Neuronal stem cell (in vitro differentiated cells): ENCODE measurements around the gene IRX2. TPM values are rescaled to one million over a fixed set of nuclear protein-coding genes. Genes with fewer than 3 reads are reported as not detected.

Experiments used
- DNase-seq: peaks from one replicate; pipeline ENCODE4 v3.0.0-alpha.2; 2013; ENCODE audit warnings: low spot score
- H2AFZ ChIP-seq: one replicate; pipeline ENCODE4 v1.6.1; 2013; ENCODE audit warnings: mild to moderate bottlenecking, low read length, inconsistent platforms
- H2AK5ac ChIP-seq: 2 replicates; pipeline ENCODE4 v1.6.1; 2013; ENCODE audit warnings: low read depth, mild to moderate bottlenecking, inconsistent platforms, low read length, moderate library complexity, mixed read lengths
- H2BK120ac ChIP-seq: 2 replicates; pipeline ENCODE4 v1.6.1; 2013; ENCODE audit warnings: low read depth, mild to moderate bottlenecking, inconsistent platforms, low read length, moderate library complexity, mixed read lengths
- H2BK12ac ChIP-seq: one replicate; pipeline ENCODE4 v1.6.1; 2013; ENCODE audit warnings: low read length, inconsistent platforms
- H2BK15ac ChIP-seq: 2 replicates; pipeline ENCODE4 v1.6.1; 2013; ENCODE audit warnings: mild to moderate bottlenecking, low read length, inconsistent platforms, mixed read lengths
- H2BK5ac ChIP-seq: one replicate; pipeline ENCODE4 v1.6.1; 2013; ENCODE audit warnings: inconsistent platforms, mild to moderate bottlenecking, low read length, moderate library complexity
- H3K14ac ChIP-seq: one replicate; pipeline ENCODE4 v1.6.1; 2013; ENCODE audit warnings: low read length, inconsistent platforms
- H3K18ac ChIP-seq: 2 replicates; pipeline ENCODE4 v1.6.1; 2013; ENCODE audit warnings: low read length, inconsistent platforms
- H3K23ac ChIP-seq: 2 replicates; pipeline ENCODE4 v1.6.1; 2013; ENCODE audit warnings: low read depth, mild to moderate bottlenecking, mixed read lengths, low read length, inconsistent platforms; ENCODE audit not compliant: poor library complexity
- H3K27ac ChIP-seq: replicated peaks from 3 replicates; pipeline ENCODE4 v1.5.1; 2013; ENCODE audit warnings: low read length, inconsistent platforms
- H3K27me3 ChIP-seq, 3 experiments: 2 replicates each; pipeline ENCODE4 v1.6.1; 2013; ENCODE audit warnings: low read length in 3 of 3, mild to moderate bottlenecking in 2 of 3, inconsistent platforms in 1 of 3, low read depth in 1 of 3, mixed read lengths in 1 of 3, moderate library complexity in 1 of 3; ENCODE audit not compliant: control insufficient read depth in 3 of 3, insufficient read depth in 3 of 3
- H3K36me3 ChIP-seq, 2 donors: replicated peaks in 1 of 2; 2 replicates each; pipeline ENCODE4 v1.6.1; 2013; ENCODE audit warnings: low read length in 2 of 2; ENCODE audit not compliant: control insufficient read depth in 2 of 2, insufficient read depth in 2 of 2
- H3K4ac ChIP-seq: 2 replicates; pipeline ENCODE4 v1.6.1; 2013; ENCODE audit warnings: inconsistent platforms, mild to moderate bottlenecking, low read length, moderate library complexity
- H3K4me1 ChIP-seq, 2 donors: 1 replicate in 1 of 2; 2 replicates in 1 of 2; pipeline ENCODE4 v1.6.1; 2013; ENCODE audit warnings: low read length in 2 of 2, low read depth in 1 of 2; ENCODE audit not compliant: control insufficient read depth in 2 of 2, insufficient read depth in 1 of 2
- H3K4me2 ChIP-seq: one replicate; pipeline ENCODE4 v1.6.1; 2013; ENCODE audit warnings: mild to moderate bottlenecking, low read length, inconsistent platforms; ENCODE audit not compliant: insufficient read depth, poor library complexity, severe bottlenecking
- H3K4me3 ChIP-seq, 2 donors: 2 replicates each; pipeline ENCODE4 v1.5.1; 2013; ENCODE audit warnings: low read length in 2 of 2, mild to moderate bottlenecking in 2 of 2, inconsistent platforms in 1 of 2, moderate library complexity in 1 of 2
- H3K79me1 ChIP-seq: one replicate; pipeline ENCODE4 v1.6.1; 2013; ENCODE audit warnings: low read depth, mild to moderate bottlenecking, inconsistent platforms, low read length, moderate library complexity
- H3K9ac ChIP-seq: one replicate; pipeline ENCODE4 v1.6.1; 2013; ENCODE audit warnings: mild to moderate bottlenecking, low read depth, low read length, inconsistent platforms; ENCODE audit not compliant: poor library complexity
- H3K9me3 ChIP-seq, 2 donors: replicated peaks in 1 of 2; 2 replicates each; pipeline versions ENCODE3 to v1.6.1; 2013; ENCODE audit warnings: low read length in 2 of 2, mild to moderate bottlenecking in 2 of 2, inconsistent platforms in 1 of 2, low read depth in 1 of 2, mixed read lengths in 1 of 2, moderate library complexity in 1 of 2; ENCODE audit not compliant: control insufficient read depth in 2 of 2, insufficient read depth in 1 of 2
- H4K8ac ChIP-seq: one replicate; pipeline ENCODE4 v1.6.1; 2013; ENCODE audit warnings: low read depth, mild to moderate bottlenecking, inconsistent platforms, low read length, moderate library complexity
- H4K91ac ChIP-seq: one replicate; pipeline ENCODE4 v1.6.1; 2013; ENCODE audit warnings: low read length, low read depth, mild to moderate bottlenecking, inconsistent platforms; ENCODE audit not compliant: poor library complexity
- WGBS, 2 donors: extraction: QIAGEN DNeasy Blood & Tissue Kit; methylation state at CpG; one replicate each; pipeline ENCODE4 v1.1.7; 2013; ENCODE audit warnings: missing lambda C conversion rate in 2 of 2, mixed read lengths in 1 of 2; ENCODE audit not compliant: insufficient read length in 2 of 2, insufficient replicate concordance in 1 of 2; ENCODE audit errors: extremely low coverage in 2 of 2; 5-methylcytosine and 5-hydroxymethylcytosine counted together
- polyA plus RNA-seq, 2 experiments: library from polyadenylated mRNA; stranded (reverse); fragments of 200-250 nt; gene quantifications; one replicate each; pipeline ENCODE4 v1.2.3, GENCODE V29; 2013

Gene IRX2
- 9.6 TPM for polyA plus RNA-seq (2013, experiment 1 of 2)
- 9.3 TPM for polyA plus RNA-seq (2013, experiment 2 of 2)

- peak within 1 kb of the TSS; percentile 92 for H3K9ac ChIP-seq
- peak within 1 kb of the TSS; percentile 91 for H3K23ac ChIP-seq
- no peak within 1 kb of the TSS for H4K91ac ChIP-seq
- peaks cover 0 to 72% (median 5%) of the 10 kb centered on the region in 3 experiments for H3K27me3 ChIP-seq
- WGBS, 2 donors, result no CpG with 5 or more reads among the region's 53 CpGs
- peak within 1 kb of the TSS; percentile 47 for H2BK120ac ChIP-seq
- no peak within 1 kb of the TSS for H3K4ac ChIP-seq
- peak; percentile 94 for DNase-seq
- H3K18ac ChIP-seq, result peak within 1 kb of the TSS; percentile 97
- peak within 1 kb of the TSS; percentile 53 for H2BK5ac ChIP-seq
- H3K9me3 ChIP-seq, result peaks cover 3 to 42% of the 10 kb centered on the region in 2 donors
- peak within 1 kb of the TSS; percentile 14 for H2AK5ac ChIP-seq
- H2BK15ac ChIP-seq, result peak within 1 kb of the TSS; percentile 99
- peak within 1 kb of the TSS; percentile 94 to 95 for H3K4me3 ChIP-seq
- peaks cover 11% of the 10 kb centered on the region for H3K79me1 ChIP-seq
- H3K27ac ChIP-seq, result no peak within 1 kb of the TSS
- H3K14ac ChIP-seq, result peak within 1 kb of the TSS; percentile 38
- H3K36me3 ChIP-seq, result peaks cover 9 to 53% of the 10 kb centered on the region in 2 donors
- H3K4me2 ChIP-seq, result peak within 1 kb of the TSS; percentile 96
- H3K4me1 ChIP-seq, result peaks cover 7 to 23% of the 10 kb centered on the region in 2 donors
- peak within 1 kb of the TSS; percentile 82 for H2BK12ac ChIP-seq
- no peak within 1 kb of the TSS for H4K8ac ChIP-seq
- H2AFZ ChIP-seq, result peak within 1 kb of the TSS; percentile 80
Measured at GRCh38 chr5:2751592-2752021, at the start of gene IRX2. IRX2 (minus strand) TSS chr5:2751677; CDS start chr5:2751413, 264 bp downstream.

- Histone ChIP-seq H2BK15ac (no peak overlapping the region), H4K8ac (no peak overlapping the region), H3K79me1 (no peaks in the 10 kb centered on the region), H3K4me1 (no peaks in the 10 kb centered on the region), H3K9me3 (no peaks in the 10 kb centered on the region), H3K14ac (no peak overlapping the region), H3K4me2 (no peak overlapping the region), H3K36me3 (no peaks in the 10 kb centered on the region), H2BK5ac (no peak overlapping the region), H3K23ac (no peak overlapping the region), H2BK120ac (no peak overlapping the region), H3K18ac (no peak overlapping the region), H4K91ac (no peak overlapping the region), H3K9ac (no peak overlapping the region), H2AFZ (no peak overlapping the region), H3K27me3 (no peaks in the 10 kb centered on the region), H3K27ac (no peak overlapping the region), H2BK12ac (no peak overlapping the region), H2AK5ac (no peak overlapping the region), H3K4ac (no peak overlapping the region), H3K4me3 (no peak overlapping the region)
- no CpG with 5 or more reads among the region's 12 CpGs for WGBS, 2 donors
- no peak for DNase-seq
Measured at GRCh38 chr5:2800035-2800434, 48.6 kb upstream of the IRX2 start.

GRCh38 chr5:2797981-2798380 lies 46.5 kb upstream of the IRX2 start:
- H2BK120ac ChIP-seq, result no peak overlapping the region
- no peak overlapping the region for H2BK15ac ChIP-seq
- H3K36me3 ChIP-seq, result no peaks in the 10 kb centered on the region
- no peak overlapping the region for H2BK5ac ChIP-seq
- H3K23ac ChIP-seq, result no peak overlapping the region
- H3K4me1 ChIP-seq, result no peaks in the 10 kb centered on the region
- no peak overlapping the region for H4K8ac ChIP-seq
- no peaks in the 10 kb centered on the region for H3K27me3 ChIP-seq
- H2BK12ac ChIP-seq, result no peak overlapping the region
- H3K4ac ChIP-seq, result no peak overlapping the region
- no CpG with 5 or more reads among the region's 2 CpGs for WGBS, 2 donors
- no peak overlapping the region for H3K27ac ChIP-seq
- no peaks in the 10 kb centered on the region for H3K9me3 ChIP-seq
- H2AK5ac ChIP-seq, result no peak overlapping the region
- no peak overlapping the region for H3K9ac ChIP-seq
- no peak overlapping the region for H4K91ac ChIP-seq
- no peak overlapping the region for H3K4me3 ChIP-seq
- no peak overlapping the region for H3K18ac ChIP-seq
- DNase-seq, result no peak
- no peaks in the 10 kb centered on the region for H3K79me1 ChIP-seq
- no peak overlapping the region for H2AFZ ChIP-seq
- H3K14ac ChIP-seq, result no peak overlapping the region
- H3K4me2 ChIP-seq, result no peak overlapping the region

- H3K9ac ChIP-seq, result no peak overlapping the region
- no peak overlapping the region for H3K27ac ChIP-seq
- no peak for DNase-seq
- no peak overlapping the region for H3K4me2 ChIP-seq
- H2BK120ac ChIP-seq, result no peak overlapping the region
- H3K36me3 ChIP-seq, result no peaks in the 10 kb centered on the region
- no peak overlapping the region for H2BK15ac ChIP-seq
- no peaks in the 10 kb centered on the region for H3K27me3 ChIP-seq
- H3K4me1 ChIP-seq, result no peaks in the 10 kb centered on the region
- no peak overlapping the region for H3K23ac ChIP-seq
- no peak overlapping the region for H3K4me3 ChIP-seq
- WGBS, 2 donors, result no CpG with 5 or more reads among the region's 3 CpGs
- H2AFZ ChIP-seq, result no peak overlapping the region
- H2BK5ac ChIP-seq, result no peak overlapping the region
- no peak overlapping the region for H3K14ac ChIP-seq
- no peak overlapping the region for H3K18ac ChIP-seq
- no peaks in the 10 kb centered on the region for H3K9me3 ChIP-seq
- H3K79me1 ChIP-seq, result no peaks in the 10 kb centered on the region
- H4K91ac ChIP-seq, result no peak overlapping the region
- no peak overlapping the region for H2BK12ac ChIP-seq
- no peak overlapping the region for H3K4ac ChIP-seq
- no peak overlapping the region for H4K8ac ChIP-seq
- no peak overlapping the region for H2AK5ac ChIP-seq
Measured at GRCh38 chr5:2797160-2797559, 45.7 kb upstream of the IRX2 start.
